IMR-90 (cell line): Measurements from ENCODE around the gene MYH7B. TPM values are rescaled to one million over a fixed set of nuclear protein-coding genes. Genes with fewer than 3 reads are reported as not detected.

Experiments
- ATAC-seq: fragments of 200-7000 bp; cut with Tn5 transposase; 2 replicates; pipeline ENCODE4 v1.9.1; 2020; ENCODE audit warnings: low read depth, mild to moderate bottlenecking, moderate library complexity
- BruUV-seq: library from RNA; stranded (reverse); fragments of 400-500 nt; replicated peaks from 2 replicates; lab custom pipeline; 2021; lab: Mats Ljungman, UMichigan
- CTCF ChIA-PET: fragments of 300-600 bp; formaldehyde crosslinking; extraction: SDS; loops from one replicate; lab custom pipeline; 2021; ENCODE audit warnings: antibody characterized with exemption; lab: Yijun Ruan, JAX
- POLR2A ChIA-PET: fragments of 300-600 bp; sonication (Branson Sonifier 250); formaldehyde crosslinking; loops from one replicate; lab custom pipeline; 2022; ENCODE audit warnings: antibody characterized with exemption; ENCODE audit not compliant: unreplicated experiment; lab: Charles Lee
- DNase-seq: peaks from one replicate; pipeline ENCODE4 v3.0.0; 2013
- H2AFZ ChIP-seq: replicated peaks from 2 replicates; pipeline ENCODE3; 2013; ENCODE audit warnings: low read length, mild to moderate bottlenecking; ENCODE audit not compliant: poor library complexity
- H2AK5ac ChIP-seq: 2 replicates; pipeline ENCODE4 v1.6.1; 2013; ENCODE audit warnings: low read depth, low read length, inconsistent platforms
- H2AK9ac ChIP-seq: replicated peaks from 2 replicates; pipeline ENCODE3; 2013; ENCODE audit warnings: mild to moderate bottlenecking, low read depth, low read length, moderate library complexity; ENCODE audit not compliant: poor library complexity
- H2BK120ac ChIP-seq: 2 replicates; pipeline ENCODE4 v1.6.1; 2013; ENCODE audit warnings: low read depth, low read length, inconsistent platforms
- H2BK15ac ChIP-seq: 3 replicates; pipeline ENCODE4 v1.6.1; 2013; ENCODE audit warnings: low read depth, low read length, inconsistent platforms
- H2BK20ac ChIP-seq: 2 replicates; pipeline ENCODE4 v1.6.1; 2013; ENCODE audit warnings: low read depth, mild to moderate bottlenecking, inconsistent platforms, low read length, moderate library complexity
- H2BK5ac ChIP-seq: 2 replicates; pipeline ENCODE4 v1.6.1; 2013; ENCODE audit warnings: mild to moderate bottlenecking, low read depth, low read length, inconsistent platforms; ENCODE audit not compliant: poor library complexity, severe bottlenecking
- H3K14ac ChIP-seq: replicated peaks from 2 replicates; pipeline ENCODE4 v1.6.1; 2013; ENCODE audit warnings: low read depth, low read length, inconsistent platforms
- H3K18ac ChIP-seq: 2 replicates; pipeline ENCODE4 v1.6.1; 2013; ENCODE audit warnings: low read depth, low read length, control low read depth
- H3K23ac ChIP-seq: 2 replicates; pipeline ENCODE4 v1.6.1; 2013; ENCODE audit warnings: low read depth, low read length, inconsistent platforms
- H3K27ac ChIP-seq: 2 replicates; pipeline ENCODE4 v1.5.1; 2013; ENCODE audit warnings: mild to moderate bottlenecking, control low read depth, low read length; ENCODE audit not compliant: insufficient read depth
- H3K27me3 ChIP-seq: 2 replicates; pipeline ENCODE4 v1.6.1; 2013; ENCODE audit warnings: low read length; ENCODE audit not compliant: control insufficient read depth, insufficient read depth
- H3K36me3 ChIP-seq: 2 replicates; pipeline ENCODE4 v1.6.1; 2013; ENCODE audit warnings: low read length, mixed read lengths; ENCODE audit not compliant: control insufficient read depth, insufficient read depth
- H3K4ac ChIP-seq: 2 replicates; pipeline ENCODE4 v1.6.1; 2013; ENCODE audit warnings: low read depth, low read length, inconsistent platforms
- H3K4me1 ChIP-seq: 2 replicates; pipeline ENCODE4 v1.6.1; 2013; ENCODE audit warnings: low read length, mixed read lengths; ENCODE audit not compliant: control insufficient read depth, insufficient read depth
- H3K4me2 ChIP-seq: 2 replicates; pipeline ENCODE4 v1.6.1; 2013; ENCODE audit warnings: low read depth, mild to moderate bottlenecking, control low read depth, low read length, moderate library complexity
- H3K4me3 ChIP-seq: 2 replicates; pipeline ENCODE4 v1.5.1; 2013; ENCODE audit warnings: low read depth, mild to moderate bottlenecking, control low read depth, low read length, moderate library complexity; ENCODE audit not compliant: insufficient read depth
- H3K56ac ChIP-seq: 2 replicates; pipeline ENCODE4 v1.6.1; 2013; ENCODE audit warnings: low read length, inconsistent platforms; ENCODE audit not compliant: insufficient read depth; ENCODE audit errors: extremely low read depth
- H3K79me1 ChIP-seq, 2 experiments: 2 replicates each; pipeline ENCODE4 v1.6.1; 2013; ENCODE audit warnings: low read length in 2 of 2, inconsistent platforms in 1 of 2, low read depth in 1 of 2
- H3K9ac ChIP-seq: 2 replicates; pipeline ENCODE4 v1.6.1; 2013; ENCODE audit warnings: low read depth, low read length, control low read depth
- H3K9me1 ChIP-seq: 2 replicates; pipeline ENCODE4 v1.6.1; 2013; ENCODE audit warnings: low read length, inconsistent platforms; ENCODE audit not compliant: insufficient read depth
- H3K9me3 ChIP-seq: 2 replicates; pipeline ENCODE4 v1.6.1; 2013; ENCODE audit warnings: low read length; ENCODE audit not compliant: control insufficient read depth, insufficient read depth
- H4K20me1 ChIP-seq: 2 replicates; pipeline ENCODE4 v1.6.1; 2013; ENCODE audit warnings: low read length, inconsistent platforms; ENCODE audit not compliant: insufficient read depth
- H4K5ac ChIP-seq: 2 replicates; pipeline ENCODE4 v1.6.1; 2013; ENCODE audit warnings: mild to moderate bottlenecking, low read depth, low read length, control low read depth
- H4K8ac ChIP-seq, 2 experiments: 2 replicates each; pipeline ENCODE4 v1.6.1; 2013; ENCODE audit warnings: low read depth in 2 of 2, low read length in 2 of 2, control low read depth in 1 of 2, inconsistent platforms in 1 of 2
- H4K91ac ChIP-seq: 2 replicates; pipeline ENCODE4 v1.6.1; 2013; ENCODE audit warnings: low read depth, low read length, inconsistent platforms; ENCODE audit not compliant: insufficient read depth
- BHLHE40 ChIP-seq: fragments of 150-350 bp; IDR thresholded peaks from 2 replicates; pipeline ENCODE4 v1.6.1; 2016; ENCODE audit warnings: mild to moderate bottlenecking, low read depth, low read length
- CEBPB ChIP-seq: IDR thresholded peaks from 2 replicates; pipeline ENCODE4 v1.6.1; 2012; ENCODE audit warnings: low read depth, low read length, improper control_type of control experiment
- CHD1 ChIP-seq: IDR thresholded peaks from 2 replicates; pipeline ENCODE4 v1.6.1; 2012; ENCODE audit warnings: low read depth, low read length, improper control_type of control experiment
- FOS ChIP-seq: fragments of 150-350 bp; IDR thresholded peaks from 2 replicates; pipeline ENCODE4 v1.6.1; 2016; ENCODE audit warnings: low read depth, low read length
- MAFK ChIP-seq: IDR thresholded peaks from 2 replicates; pipeline ENCODE4 v1.6.1; 2012; ENCODE audit warnings: low read depth, low read length, improper control_type of control experiment
- MXI1 ChIP-seq: IDR thresholded peaks from 2 replicates; pipeline ENCODE4 v1.6.1; 2012; ENCODE audit warnings: low read depth, mild to moderate bottlenecking, low read length, moderate library complexity, borderline replicate concordance
- NFE2L2 ChIP-seq: fragments of 150-350 bp; IDR thresholded peaks from 2 replicates; pipeline ENCODE4 v1.6.1; 2016; ENCODE audit warnings: low read depth, mild to moderate bottlenecking, low read length
- POLR2A ChIP-seq: IDR thresholded peaks from 2 replicates; pipeline ENCODE4 v1.6.1; 2012; ENCODE audit warnings: mild to moderate bottlenecking, low read depth, low read length
- RAD21 ChIP-seq: IDR thresholded peaks from 2 replicates; pipeline ENCODE4 v1.6.1; 2012; ENCODE audit warnings: low read length, improper control_type of control experiment
- RCOR1 ChIP-seq: IDR thresholded peaks from 2 replicates; pipeline ENCODE4 v1.6.1; 2012; ENCODE audit warnings: mild to moderate bottlenecking, low read length, improper control_type of control experiment; ENCODE audit not compliant: insufficient replicate concordance
- RFX5 ChIP-seq: IDR thresholded peaks from 2 replicates; pipeline ENCODE4 v1.8.0; 2012; ENCODE audit warnings: low read depth, mild to moderate bottlenecking, low read length, moderate library complexity
- SMC3 ChIP-seq: fragments of 150-350 bp; IDR thresholded peaks from 2 replicates; pipeline ENCODE4 v1.6.1; 2016; ENCODE audit warnings: low read depth, mild to moderate bottlenecking, antibody characterized with exemption, low read length, moderate library complexity
- WGBS, 2 experiments: methylation state at CpG; one replicate each; pipeline versions ENCODE4 v1.1.5 to v1.1.7; 2013; ENCODE audit warnings: missing lambda C conversion rate in 2 of 2; ENCODE audit not compliant: insufficient read length in 1 of 2; ENCODE audit errors: extremely low coverage in 2 of 2; 5-methylcytosine and 5-hydroxymethylcytosine counted together
- dilution Hi-C: fragments of 300-500 bp; cut with HindIII; formaldehyde crosslinking; loops from one replicate; pipeline ENCODE4 v1.14.3; 2018; ENCODE audit warnings: low sequenced_read_pairs; ENCODE audit not compliant: unreplicated experiment
- in situ Hi-C: fragments of 300-500 bp; cut with MboI; formaldehyde crosslinking; loops from 3 replicates; pipeline ENCODE4 v1.14.3; 2019; ENCODE audit warnings: low sequenced_read_pairs, inconsistent platforms, mixed read lengths
- intact Hi-C: fragments of 100-400 bp; cut with micrococcal nuclease; formaldehyde crosslinking; loops from 2 replicates; pipeline ENCODE4 v1.10.0; 2022
- polyA plus RNA-seq, 3 experiments: library from polyadenylated mRNA; depleted of rRNA; stranded (reverse); fragments of >200 nt; gene quantifications; 2 replicates each; pipeline ENCODE4 v1.2.3, GENCODE V29; 2012; ENCODE audit warnings: low replicate concordance in 1 of 3
- total RNA-seq: library from RNA; depleted of rRNA; stranded (reverse); fragments of >200 nt; gene quantifications from 2 replicates; pipeline ENCODE4 v1.2.3, GENCODE V29; 2012
- TF ChIP-seq, protein P1 (sequence below): conservative IDR thresholded peaks from 2 replicates; pipeline ENCODE4 v1.5.1; 2012; ENCODE audit warnings: mild to moderate bottlenecking, low read depth, low read length, improper control_type of control experiment
- TF ChIP-seq, protein P2 (sequence below): fragments of 150-350 bp; IDR thresholded peaks from 2 replicates; pipeline ENCODE4 v1.6.1; 2017; ENCODE audit warnings: mild to moderate bottlenecking, antibody characterized with exemption, low read length, low read depth
- TF ChIP-seq, protein P3 (sequence below): fragments of 150-350 bp; IDR thresholded peaks from 2 replicates; pipeline ENCODE4 v1.6.1; 2016; ENCODE audit warnings: low read depth, mild to moderate bottlenecking, low read length, moderate library complexity, borderline replicate concordance

Gene MYH7B
- total and polyA plus RNA-seq, 2 of the 4 experiments (the other 2 are of a cell fraction): 0.09 TPM; not detected in 1

DNA sequence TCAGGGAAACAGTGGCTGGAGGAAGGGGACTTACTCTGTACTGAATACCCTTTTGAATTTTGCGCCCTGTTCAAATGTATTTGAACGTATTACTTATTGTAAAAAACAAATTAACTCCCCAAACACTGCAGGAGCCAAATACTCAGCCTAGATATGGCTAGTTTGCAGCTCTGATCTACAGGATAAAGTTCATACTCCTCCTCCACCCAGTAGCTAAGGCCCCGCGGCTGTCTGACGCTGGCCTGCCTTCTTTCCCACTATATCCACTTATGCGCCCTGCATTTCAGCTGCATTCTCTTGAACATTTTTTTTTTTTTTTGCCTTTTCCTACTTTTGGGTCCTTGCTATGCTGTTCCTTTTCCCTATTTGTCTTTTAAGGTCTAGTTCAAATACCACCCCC lies 6.5 kb upstream of the MYH7B start:
- Histone ChIP-seq H2BK15ac (no peak overlapping the region), H3K9me3 (no peaks in the 10 kb centered on the region), H3K79me1 (peaks cover 9 to 28% of the 10 kb centered on the region in 2 experiments; a peak in 3 of 4 replicates), H4K5ac (no peak overlapping the region), H2AK5ac (no peak overlapping the region), H2BK120ac (no peak overlapping the region), H2AFZ (no peak overlapping the region), H3K4me2 (no peak overlapping the region), H3K18ac (no peak overlapping the region), H3K9ac (no peak overlapping the region), H3K56ac (no peak overlapping the region), H3K4ac (no peak overlapping the region), H3K27me3 (no peaks in the 10 kb centered on the region), H2AK9ac (no peak overlapping the region), H2BK20ac (no peak overlapping the region), H3K4me3 (no peak overlapping the region), H4K91ac (no peak overlapping the region), H4K8ac (no peak overlapping the region), H2BK5ac (no peak overlapping the region), H3K23ac (no peak overlapping the region), H3K4me1 (peaks cover 5% of the 10 kb centered on the region), H4K20me1 (no peaks in the 10 kb centered on the region), H3K36me3 (peaks cover 10% of the 10 kb centered on the region), H3K27ac (no peak overlapping the region), H3K9me1 (peaks cover 13% of the 10 kb centered on the region), H3K14ac (no peak overlapping the region)
- ATAC-seq (no peak), DNase-seq (no peak)
- TF ChIP-seq BHLHE40 (no peak), FOS (no peak), MXI1 (no peak), CHD1 (no peak), SMC3 (no peak), NFE2L2 (no peak), CEBPB (no peak), RFX5 (no peak), POLR2A (no peak), RCOR1 (no peak), RAD21 (no peak), MAFK (no peak)
- TF ChIP-seq, protein P1, sequence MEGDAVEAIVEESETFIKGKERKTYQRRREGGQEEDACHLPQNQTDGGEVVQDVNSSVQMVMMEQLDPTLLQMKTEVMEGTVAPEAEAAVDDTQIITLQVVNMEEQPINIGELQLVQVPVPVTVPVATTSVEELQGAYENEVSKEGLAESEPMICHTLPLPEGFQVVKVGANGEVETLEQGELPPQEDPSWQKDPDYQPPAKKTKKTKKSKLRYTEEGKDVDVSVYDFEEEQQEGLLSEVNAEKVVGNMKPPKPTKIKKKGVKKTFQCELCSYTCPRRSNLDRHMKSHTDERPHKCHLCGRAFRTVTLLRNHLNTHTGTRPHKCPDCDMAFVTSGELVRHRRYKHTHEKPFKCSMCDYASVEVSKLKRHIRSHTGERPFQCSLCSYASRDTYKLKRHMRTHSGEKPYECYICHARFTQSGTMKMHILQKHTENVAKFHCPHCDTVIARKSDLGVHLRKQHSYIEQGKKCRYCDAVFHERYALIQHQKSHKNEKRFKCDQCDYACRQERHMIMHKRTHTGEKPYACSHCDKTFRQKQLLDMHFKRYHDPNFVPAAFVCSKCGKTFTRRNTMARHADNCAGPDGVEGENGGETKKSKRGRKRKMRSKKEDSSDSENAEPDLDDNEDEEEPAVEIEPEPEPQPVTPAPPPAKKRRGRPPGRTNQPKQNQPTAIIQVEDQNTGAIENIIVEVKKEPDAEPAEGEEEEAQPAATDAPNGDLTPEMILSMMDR: no peak
- TF ChIP-seq, protein P2, sequence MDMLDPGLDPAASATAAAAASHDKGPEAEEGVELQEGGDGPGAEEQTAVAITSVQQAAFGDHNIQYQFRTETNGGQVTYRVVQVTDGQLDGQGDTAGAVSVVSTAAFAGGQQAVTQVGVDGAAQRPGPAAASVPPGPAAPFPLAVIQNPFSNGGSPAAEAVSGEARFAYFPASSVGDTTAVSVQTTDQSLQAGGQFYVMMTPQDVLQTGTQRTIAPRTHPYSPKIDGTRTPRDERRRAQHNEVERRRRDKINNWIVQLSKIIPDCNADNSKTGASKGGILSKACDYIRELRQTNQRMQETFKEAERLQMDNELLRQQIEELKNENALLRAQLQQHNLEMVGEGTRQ: no peak
- TF ChIP-seq, protein P3, sequence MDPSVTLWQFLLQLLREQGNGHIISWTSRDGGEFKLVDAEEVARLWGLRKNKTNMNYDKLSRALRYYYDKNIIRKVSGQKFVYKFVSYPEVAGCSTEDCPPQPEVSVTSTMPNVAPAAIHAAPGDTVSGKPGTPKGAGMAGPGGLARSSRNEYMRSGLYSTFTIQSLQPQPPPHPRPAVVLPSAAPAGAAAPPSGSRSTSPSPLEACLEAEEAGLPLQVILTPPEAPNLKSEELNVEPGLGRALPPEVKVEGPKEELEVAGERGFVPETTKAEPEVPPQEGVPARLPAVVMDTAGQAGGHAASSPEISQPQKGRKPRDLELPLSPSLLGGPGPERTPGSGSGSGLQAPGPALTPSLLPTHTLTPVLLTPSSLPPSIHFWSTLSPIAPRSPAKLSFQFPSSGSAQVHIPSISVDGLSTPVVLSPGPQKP: no peak
- intact Hi-C loops (no loop called here), in situ Hi-C loops (no loop called here), dilution Hi-C loops (no loop called here)
- 96% methylated on average over 4 of the region's 6 CpGs; no CpG with 5 or more reads in 1 of the 2 experiments for WGBS, 2 experiments
- BruUV-seq: no TSS peak
- ChIA-PET CTCF (interaction anchor here (1.5 kb wide), 1 partner anchor 74 kb away, joined by 19 read pairs; no protein-coding TSS in a partner anchor), POLR2A (interaction anchor here (0.6 kb wide), 1 partner anchor 1022 kb away, joined by 5 read pairs; no protein-coding TSS in a partner anchor)
